Measurements from ENCODE around the gene DCAF11. TPM values are rescaled to one million over a fixed set of nuclear protein-coding genes. Genes with fewer than 3 reads are reported as not detected.

The DCAF11 gene
- total RNA-seq, 1 experiment from 2014 or later, result 68.2 TPM

- Histone ChIP-seq H4K20me1 (ENCODE audit: low read length) (no peaks in the 10 kb centered on the region), H3K27ac (ENCODE audit: low read length) (no peak overlapping the region), H3K79me2 (ENCODE audit: low read length) (no peaks in the 10 kb centered on the region), H3K9ac (ENCODE audit: low read length) (no peak overlapping the region), H3K4me3 (ENCODE audit: low read length) (no peak overlapping the region), H3K27me3 (ENCODE audit: low read length) (peaks cover 11% of the 10 kb centered on the region; the same call in 1 of the 2 replicates), H3K9me2 (replicated peaks; ENCODE audit: low read length) (no peaks in the 10 kb centered on the region), H3K36me3 (ENCODE audit: low read depth, low read length) (no peaks in the 10 kb centered on the region), H2AFZ (ENCODE audit: low read length) (no peak overlapping the region), H3K9me3 (ENCODE audit: low read length) (no peaks in the 10 kb centered on the region), H3K4me2 (ENCODE audit: low read length) (no peak overlapping the region), H3F3A (ENCODE audit: low read length, unreplicated experiment) (no peaks in the 10 kb centered on the region), H3K4me1 (ENCODE audit: insufficient read depth, low read length) (no peaks in the 10 kb centered on the region)
- TF ChIP-seq EZH2phosphoT487 (IDR thresholded peaks at IDR 0.05; ENCODE audit: borderline replicate concordance, low read length) (no peak), EZH2 (IDR thresholded peaks at IDR 0.05; ENCODE audit: low read length, unreplicated experiment) (no peak), CTCF (conservative IDR thresholded peaks at IDR 0.05; ENCODE audit: low read depth, low read length) (no peak)
- DNase-seq (no peak), ATAC-seq (no peak)
- intact Hi-C loops (cut with micrococcal nuclease), result no loop called here
- CTCF ChIA-PET, result no interaction called here
- no TSS peak for BruUV-seq (replicated peaks)
- POLR2A ChIA-PET (ENCODE audit: unreplicated experiment), result no interaction called here
These were observed 49.2 kb upstream of the DCAF11 start for GRCh38 chr14:24065408-24065807.

- Histone ChIP-seq H3K27me3 (ENCODE audit: low read length) (peaks cover 14% of the 10 kb centered on the region; the same call in 1 of the 2 replicates), H3K36me3 (ENCODE audit: low read depth, low read length) (no peaks in the 10 kb centered on the region), H3K9me2 (replicated peaks; ENCODE audit: low read length) (no peaks in the 10 kb centered on the region), H4K20me1 (ENCODE audit: low read length) (no peaks in the 10 kb centered on the region), H3K79me2 (ENCODE audit: low read length) (no peaks in the 10 kb centered on the region), H3K4me3 (ENCODE audit: low read length) (no peak overlapping the region), H3K27ac (ENCODE audit: low read length) (no peak overlapping the region), H3K9me3 (ENCODE audit: low read length) (no peaks in the 10 kb centered on the region), H3F3A (ENCODE audit: low read length, unreplicated experiment) (no peaks in the 10 kb centered on the region), H2AFZ (ENCODE audit: low read length) (no peak overlapping the region), H3K9ac (ENCODE audit: low read length) (no peak overlapping the region), H3K4me2 (ENCODE audit: low read length) (no peak overlapping the region), H3K4me1 (ENCODE audit: insufficient read depth, low read length) (no peaks in the 10 kb centered on the region)
- intact Hi-C loops (cut with micrococcal nuclease), result no loop called here
- CTCF ChIA-PET, result no interaction called here
- no peak for DNase-seq
- BruUV-seq (replicated peaks), result no TSS peak
- POLR2A ChIA-PET (ENCODE audit: unreplicated experiment), result no interaction called here
- no peak for TF ChIP-seq CTCF (conservative IDR thresholded peaks at IDR 0.05; ENCODE audit: low read depth, low read length)
- no peak for TF ChIP-seq EZH2phosphoT487 (IDR thresholded peaks at IDR 0.05; ENCODE audit: borderline replicate concordance, low read length)
- TF ChIP-seq EZH2 (IDR thresholded peaks at IDR 0.05; ENCODE audit: low read length, unreplicated experiment), result no peak
- ATAC-seq, result no peak
These were observed 48.0 kb upstream of the DCAF11 start for GRCh38 chr14:24066496-24067132.
